HCT116 (cell line): ENCODE results near the gene SLCO6A1. TPM values are rescaled to one million over a fixed set of nuclear protein-coding genes. Genes with fewer than 3 reads are reported as not detected.

Experiments used
- ATAC-seq: fragments of 200-7000 bp; cut with Tn5 transposase; 2 replicates; pipeline ENCODE4 v1.9.1; 2020; ENCODE audit warnings: mild to moderate bottlenecking, moderate library complexity
- BruUV-seq: library from RNA; stranded (reverse); fragments of 400-500 nt; replicated peaks from 2 replicates; lab custom pipeline; 2021; lab: Mats Ljungman, UMichigan
- CTCF ChIA-PET: fragments of 300-600 bp; sonication (Branson Sonifier 250); formaldehyde crosslinking; loops from one replicate; lab custom pipeline; 2021; ENCODE audit warnings: antibody characterized with exemption; lab: Charles Lee
- POLR2A ChIA-PET: fragments of 300-600, 350-600 bp; sonication (Branson Sonifier 250); formaldehyde crosslinking; loops from one replicate; lab custom pipeline; 2021; ENCODE audit warnings: antibody characterized with exemption; lab: Charles Lee
- RAD21 ChIA-PET, 2 experiments: fragments of 300-600 bp; sonication (Branson Sonifier 250); formaldehyde crosslinking; loops; one replicate each; lab custom pipeline; 2023; ENCODE audit warnings: low total read pairs in 2 of 2; ENCODE audit not compliant: uncharacterized antibody in 2 of 2, unreplicated experiment in 2 of 2, low non-redundant PET in 1 of 2; lab: Charles Lee
- DNase-seq: peaks from one replicate; pipeline ENCODE4 v3.0.0-alpha.2; 2010; ENCODE audit warnings: low read depth, low spot score
- H2AFZ ChIP-seq: fragments of 200-600 bp; shearing (Covaris generic), sonication (generic); 2 replicates; pipeline ENCODE4 v1.6.1; 2017; ENCODE audit warnings: low read depth, mixed run types, mixed read lengths, antibody characterized with exemption, low read length; ENCODE audit not compliant: poor library complexity, severe bottlenecking
- H3K27ac ChIP-seq: 2 replicates; pipeline ENCODE4 v1.5.1; 2012; ENCODE audit warnings: low read depth, low read length
- H3K27me3 ChIP-seq: fragments of 200-600 bp; sonication (generic); 2 replicates; pipeline ENCODE4 v1.6.1; 2016; ENCODE audit warnings: mixed run types, low read length, mixed read lengths; ENCODE audit not compliant: insufficient read depth
- H3K36me3 ChIP-seq, 2 experiments: fragments of 200-500 bp in 1 of 2; fragments of 200-600 bp in 1 of 2; sonication (Bioruptor generic) in 1 of 2; sonication (generic) in 1 of 2; 2 replicates each; pipeline versions ENCODE4 v1.5.1 to v1.6.1; 2014 to 2016; ENCODE audit warnings: low read length in 2 of 2, inconsistent platforms in 1 of 2, mixed read lengths in 1 of 2, mixed run types in 1 of 2; ENCODE audit not compliant: insufficient read depth in 2 of 2, control insufficient read depth in 1 of 2
- H3K4me1 ChIP-seq, 2 experiments: fragments of 200-600 bp in 1 of 2; sonication (generic) in 1 of 2; 2 replicates each; pipeline versions ENCODE4 v1.5.1 to v1.6.1; 2012 to 2017; ENCODE audit warnings: low read length in 2 of 2, inconsistent platforms in 1 of 2, mild to moderate bottlenecking in 1 of 2, mixed read lengths in 1 of 2, mixed run types in 1 of 2, moderate library complexity in 1 of 2; ENCODE audit not compliant: insufficient read depth in 2 of 2, control insufficient read depth in 1 of 2
- H3K4me2 ChIP-seq: fragments of 200-600 bp; sonication (generic); 2 replicates; pipeline ENCODE4 v1.6.1; 2017; ENCODE audit warnings: mixed run types, low read length, mixed read lengths
- H3K4me3 ChIP-seq, 2 experiments: fragments of 200-600 bp in 1 of 2; sonication (generic) in 1 of 2; replicated peaks in 1 of 2; 2 replicates each; pipeline ENCODE4 v1.5.1; 2011 to 2016; ENCODE audit warnings: low read length in 2 of 2, control low read depth in 1 of 2, low read depth in 1 of 2, mild to moderate bottlenecking in 1 of 2, mixed read lengths in 1 of 2, mixed run types in 1 of 2
- H3K79me2 ChIP-seq: fragments of 200-600 bp; sonication (generic); 2 replicates; pipeline ENCODE4 v1.6.1; 2017; ENCODE audit warnings: mild to moderate bottlenecking, mixed run types, low read length, moderate library complexity, mixed read lengths; ENCODE audit not compliant: insufficient read depth
- H3K9ac ChIP-seq: fragments of 200-600 bp; sonication (generic); 2 replicates; pipeline ENCODE4 v1.6.1; 2016; ENCODE audit warnings: low read length, mixed read lengths
- H3K9me2 ChIP-seq: fragments of 200-600 bp; sonication (generic), shearing (Covaris generic); 2 replicates; pipeline ENCODE4 v1.6.1; 2017; ENCODE audit warnings: mixed run types, mild to moderate bottlenecking, moderate library complexity; ENCODE audit not compliant: insufficient read depth
- H3K9me3 ChIP-seq, 2 experiments: fragments of 200-500 bp in 1 of 2; fragments of 200-600 bp in 1 of 2; sonication (Bioruptor generic) in 1 of 2; sonication (generic) in 1 of 2; 2 replicates each; pipeline ENCODE4 v1.6.1; 2014 to 2017; ENCODE audit warnings: low read length in 2 of 2, mixed read lengths in 2 of 2, inconsistent platforms in 1 of 2, low read depth in 1 of 2, mild to moderate bottlenecking in 1 of 2, mixed run types in 1 of 2, moderate library complexity in 1 of 2; ENCODE audit not compliant: control insufficient read depth in 1 of 2, insufficient read depth in 1 of 2
- H4K20me1 ChIP-seq: fragments of 200-600 bp; sonication (generic), shearing (Covaris generic); 2 replicates; pipeline ENCODE4 v1.6.1; 2017; ENCODE audit warnings: mixed run types, mild to moderate bottlenecking, moderate library complexity; ENCODE audit not compliant: insufficient read depth
- ATF3 ChIP-seq: IDR thresholded peaks from 2 replicates; pipeline ENCODE4 v1.6.1; 2012
- ELF1 ChIP-seq: IDR thresholded peaks from 2 replicates; pipeline ENCODE4 v1.6.1; 2012; ENCODE audit warnings: low read depth, borderline replicate concordance
- EZH2 ChIP-seq: fragments of 200-600 bp; sonication (generic); IDR thresholded peaks from 2 replicates; pipeline ENCODE4 v1.6.1; 2017; ENCODE audit warnings: antibody characterized with exemption, mixed run types
- EZH2phosphoT487 ChIP-seq: fragments of 200-600 bp; IDR thresholded peaks from 2 replicates; pipeline ENCODE4 v1.6.1; 2018; ENCODE audit warnings: antibody characterized with exemption, borderline replicate concordance
- MAX ChIP-seq: IDR thresholded peaks from 2 replicates; pipeline ENCODE4 v1.6.1; 2012
- POLR2AphosphoS5 ChIP-seq: IDR thresholded peaks from 2 replicates; pipeline ENCODE4 v1.6.1; 2011; ENCODE audit warnings: mild to moderate bottlenecking, low read depth, low read length, moderate library complexity
- RAD21 ChIP-seq: IDR thresholded peaks from 2 replicates; pipeline ENCODE4 v1.6.1; 2012; ENCODE audit warnings: low read depth, mild to moderate bottlenecking
- REST ChIP-seq: IDR thresholded peaks from 2 replicates; pipeline ENCODE4 v1.6.1; 2012; ENCODE audit warnings: low read depth
- ZBTB33 ChIP-seq: IDR thresholded peaks from 2 replicates; pipeline ENCODE4 v1.6.1; 2011; ENCODE audit warnings: mild to moderate bottlenecking, low read length, moderate library complexity; ENCODE audit not compliant: insufficient replicate concordance; ENCODE audit errors: extremely low read depth
- ZFX ChIP-seq: fragments of 450-650 bp; IDR thresholded peaks from 2 replicates; pipeline ENCODE4 v1.6.1; 2017
- intact Hi-C: fragments of 100-400 bp; cut with micrococcal nuclease; formaldehyde crosslinking; loops from 2 replicates; pipeline ENCODE4 v1.10.0; 2022
- total RNA-seq: library from RNA; stranded (reverse); gene quantifications from one replicate; pipeline ENCODE4 v1.2.1, GENCODE V29; 2021; ENCODE audit not compliant: unreplicated experiment

SLCO6A1 gene
- total RNA-seq, 1 experiment from 2014 or later, result 0.69 TPM

GRCh38 chr5:102418531-102418930 lies 80.3 kb downstream of the SLCO6A1 start (continued):
- TF ChIP-seq ZBTB33, result no peak
- TF ChIP-seq REST, result no peak
- no peak for TF ChIP-seq MAX
- TF ChIP-seq EZH2phosphoT487, result no peak
- TF ChIP-seq RAD21, result no peak

- no peaks in the 10 kb centered on the region for H3K27me3 ChIP-seq
- RAD21 ChIA-PET, result no interaction called here
- no TSS peak for BruUV-seq
- H3K4me1 ChIP-seq, result no peaks in the 10 kb centered on the region
- H3K9ac ChIP-seq, result no peak overlapping the region
- no peak for DNase-seq
- no peak overlapping the region for H2AFZ ChIP-seq
- H3K36me3 ChIP-seq, result no peaks in the 10 kb centered on the region
- H3K4me3 ChIP-seq, result no peak overlapping the region
- no peak for ATAC-seq
- H3K4me2 ChIP-seq, result no peak overlapping the region
- no peaks in the 10 kb centered on the region for H3K9me3 ChIP-seq
- no peak for TF ChIP-seq POLR2AphosphoS5
- TF ChIP-seq ZFX, result no peak
- TF ChIP-seq ELF1, result no peak
- TF ChIP-seq ATF3, result no peak
- no peak for TF ChIP-seq EZH2
- TF ChIP-seq ZBTB33, result no peak
- H3K79me2 ChIP-seq, result no peaks in the 10 kb centered on the region
- no peaks in the 10 kb centered on the region for H3K9me2 ChIP-seq
- CTCF ChIA-PET, result no interaction called here
- intact Hi-C loops, result no loop called here
- H3K27ac ChIP-seq, result no peak overlapping the region
- POLR2A ChIA-PET, result no interaction called here
- H4K20me1 ChIP-seq, result no peaks in the 10 kb centered on the region
Measured at GRCh38 chr5:102414448-102414847, 84.4 kb downstream of the SLCO6A1 start.
